ENCODE results near the gene B4GALT5. TPM values are rescaled to one million over a fixed set of nuclear protein-coding genes. Genes with fewer than 3 reads are reported as not detected.

B4GALT5 gene
- total and polyA plus RNA-seq, 2 donors (not counting 1 experiment from before 2014, with no cell fraction given) = 21.0 to 28.0 TPM

DNA sequence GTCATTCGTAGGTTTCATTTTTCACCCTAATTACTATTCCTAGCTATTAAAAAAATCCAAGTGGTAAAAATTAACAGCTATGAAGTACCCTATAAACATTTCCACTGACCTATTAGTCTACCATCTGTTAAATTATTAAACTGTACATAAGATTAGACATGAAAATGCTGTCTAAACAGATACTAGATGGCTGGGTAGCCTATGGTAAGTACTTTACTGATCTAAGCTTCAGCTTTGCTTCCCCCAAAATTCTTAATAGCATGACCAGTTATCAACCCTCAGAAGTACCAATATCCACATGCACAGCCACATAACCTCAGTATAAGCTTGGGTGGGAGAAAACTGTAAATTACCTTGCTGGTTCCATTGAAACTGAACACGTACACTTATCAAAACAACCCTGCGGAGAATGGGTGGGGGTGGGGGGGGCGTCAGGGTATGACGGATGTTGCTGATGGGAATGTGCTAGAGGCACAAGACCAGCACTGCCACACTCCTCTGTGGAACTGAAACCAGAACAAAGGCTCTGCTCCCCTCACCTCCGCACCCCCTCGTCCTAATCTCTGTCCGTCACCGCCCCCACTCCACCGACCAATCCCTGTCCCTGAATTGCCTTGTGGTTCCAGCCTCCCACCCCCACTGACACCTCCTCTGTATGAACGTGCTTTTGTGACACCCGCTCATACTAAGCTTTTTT, 45.3 kb downstream of the B4GALT5 start:
- Histone ChIP-seq H3K4me1 (ENCODE audit: control insufficient read depth, extremely low read depth, insufficient read depth, low read length) (no peaks in the 10 kb centered on the region), H3K27ac (ENCODE audit: insufficient read depth, low read length) (no peak overlapping the region), H3K27me3 (ENCODE audit: control insufficient read depth, insufficient read depth, low read length) (no peaks in the 10 kb centered on the region), H4K20me1 (ENCODE audit: control insufficient read depth, extremely low read depth, insufficient read depth, low read length) (no peaks in the 10 kb centered on the region), H3K79me2 (ENCODE audit: control insufficient read depth, insufficient read depth, low read length) (peaks cover 12% of the 10 kb centered on the region), H3K9ac (ENCODE audit: insufficient read depth, low read length) (no peak overlapping the region), H3K4me3 (replicated peaks in 1 of 4; ENCODE audit: control extremely low read depth in 1 of 4, insufficient read depth in 1 of 4, low read depth in 3 of 4, low read length in 4 of 4) (no peak overlapping the region), H3K36me3 (ENCODE audit: control insufficient read depth, insufficient read depth, low read length) (no peaks in the 10 kb centered on the region), H3K4me2 (ENCODE audit: extremely low read depth, insufficient read depth, low read length) (no peak overlapping the region), H2AFZ (ENCODE audit: low read length) (no peak overlapping the region), H3K9me3 (ENCODE audit: control insufficient read depth, insufficient read depth, low read depth, low read length) (no peaks in the 10 kb centered on the region)
- DNase-seq (ENCODE audit: low read depth in 2 of 2) = no peak
- TF ChIP-seq EZH2 (IDR thresholded peaks at IDR 0.05; ENCODE audit: low read length, missing control alignments) = no peak
- TF ChIP-seq, protein P1, sequence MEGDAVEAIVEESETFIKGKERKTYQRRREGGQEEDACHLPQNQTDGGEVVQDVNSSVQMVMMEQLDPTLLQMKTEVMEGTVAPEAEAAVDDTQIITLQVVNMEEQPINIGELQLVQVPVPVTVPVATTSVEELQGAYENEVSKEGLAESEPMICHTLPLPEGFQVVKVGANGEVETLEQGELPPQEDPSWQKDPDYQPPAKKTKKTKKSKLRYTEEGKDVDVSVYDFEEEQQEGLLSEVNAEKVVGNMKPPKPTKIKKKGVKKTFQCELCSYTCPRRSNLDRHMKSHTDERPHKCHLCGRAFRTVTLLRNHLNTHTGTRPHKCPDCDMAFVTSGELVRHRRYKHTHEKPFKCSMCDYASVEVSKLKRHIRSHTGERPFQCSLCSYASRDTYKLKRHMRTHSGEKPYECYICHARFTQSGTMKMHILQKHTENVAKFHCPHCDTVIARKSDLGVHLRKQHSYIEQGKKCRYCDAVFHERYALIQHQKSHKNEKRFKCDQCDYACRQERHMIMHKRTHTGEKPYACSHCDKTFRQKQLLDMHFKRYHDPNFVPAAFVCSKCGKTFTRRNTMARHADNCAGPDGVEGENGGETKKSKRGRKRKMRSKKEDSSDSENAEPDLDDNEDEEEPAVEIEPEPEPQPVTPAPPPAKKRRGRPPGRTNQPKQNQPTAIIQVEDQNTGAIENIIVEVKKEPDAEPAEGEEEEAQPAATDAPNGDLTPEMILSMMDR (conservative IDR thresholded peaks at IDR 0.05 in 1 of 2, IDR thresholded peaks at IDR 0.05 in 1 of 2; ENCODE audit: low read depth in 1 of 2, low read length in 2 of 2) = no peak

DNA sequence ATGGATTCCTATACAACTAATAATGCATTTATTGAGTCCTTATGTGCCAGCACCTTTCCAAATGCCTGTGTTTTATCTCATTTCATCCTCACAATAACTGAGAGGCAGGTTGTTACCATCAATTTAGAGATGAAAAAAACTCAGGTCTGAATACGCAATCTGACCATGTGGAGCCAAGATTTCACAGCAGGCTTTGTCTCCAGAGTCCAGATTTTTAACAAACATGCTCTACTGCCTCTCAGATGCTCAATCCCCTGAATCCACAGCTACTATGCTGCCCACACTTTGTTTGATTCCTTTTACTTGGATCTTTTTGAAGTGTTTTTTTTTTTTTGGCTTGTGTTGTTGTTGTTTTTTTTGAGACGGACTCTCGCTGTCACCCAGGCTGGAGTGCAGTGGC, 46.8 kb downstream of the B4GALT5 start:
- H3K27me3 ChIP-seq (ENCODE audit: control insufficient read depth, insufficient read depth, low read length) = no peaks in the 10 kb centered on the region

DNA sequence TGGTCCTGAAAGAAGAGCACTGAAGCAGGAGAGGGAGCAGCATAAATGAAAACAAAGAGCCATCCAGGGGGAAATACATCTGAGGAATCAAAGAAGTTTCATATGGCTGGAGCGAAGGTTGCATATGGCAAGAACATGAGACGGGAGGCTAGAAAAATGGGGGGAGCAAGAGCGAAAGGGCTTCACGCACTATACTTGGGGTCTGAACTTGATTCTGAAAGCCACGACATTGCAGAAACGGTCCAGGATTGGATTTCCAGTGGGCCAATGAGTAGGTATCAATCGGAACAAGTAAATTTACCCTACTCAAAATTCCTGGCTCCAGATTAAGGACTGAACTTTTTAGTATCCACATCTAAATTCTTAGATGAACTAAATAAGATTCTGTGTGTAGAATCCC, 47.9 kb downstream of the B4GALT5 start:
- Histone ChIP-seq H2AFZ (ENCODE audit: low read length) (no peak overlapping the region), H3K4me2 (ENCODE audit: extremely low read depth, insufficient read depth, low read length) (no peak overlapping the region), H3K36me3 (ENCODE audit: control insufficient read depth, insufficient read depth, low read length) (no peaks in the 10 kb centered on the region), H3K4me3 (replicated peaks in 1 of 4; ENCODE audit: control extremely low read depth in 1 of 4, insufficient read depth in 1 of 4, low read depth in 3 of 4, low read length in 4 of 4) (no peak overlapping the region), H4K20me1 (ENCODE audit: control insufficient read depth, extremely low read depth, insufficient read depth, low read length) (no peaks in the 10 kb centered on the region), H3K27ac (ENCODE audit: insufficient read depth, low read length) (no peak overlapping the region), H3K4me1 (ENCODE audit: control insufficient read depth, extremely low read depth, insufficient read depth, low read length) (no peaks in the 10 kb centered on the region), H3K9me3 (ENCODE audit: control insufficient read depth, insufficient read depth, low read depth, low read length) (no peaks in the 10 kb centered on the region), H3K79me2 (ENCODE audit: control insufficient read depth, insufficient read depth, low read length) (peaks cover 13% of the 10 kb centered on the region), H3K9ac (ENCODE audit: insufficient read depth, low read length) (no peak overlapping the region), H3K27me3 (ENCODE audit: control insufficient read depth, insufficient read depth, low read length) (no peaks in the 10 kb centered on the region)
- TF ChIP-seq, protein P1 (conservative IDR thresholded peaks at IDR 0.05 in 1 of 2, IDR thresholded peaks at IDR 0.05 in 1 of 2; ENCODE audit: low read depth in 1 of 2, low read length in 2 of 2) = no peak
- no peak for TF ChIP-seq EZH2 (IDR thresholded peaks at IDR 0.05; ENCODE audit: low read length, missing control alignments)
- no peak for DNase-seq (ENCODE audit: low read depth in 2 of 2)

More for the DNA sequence above, 46.8 kb downstream of the B4GALT5 start:
- no peak for DNase-seq (ENCODE audit: low read depth in 2 of 2)
- Histone ChIP-seq H3K9me3 (ENCODE audit: control insufficient read depth, insufficient read depth, low read depth, low read length) (no peaks in the 10 kb centered on the region), H3K9ac (ENCODE audit: insufficient read depth, low read length) (no peak overlapping the region), H3K4me1 (ENCODE audit: control insufficient read depth, extremely low read depth, insufficient read depth, low read length) (no peaks in the 10 kb centered on the region), H2AFZ (ENCODE audit: low read length) (no peak overlapping the region), H3K4me3 (replicated peaks in 1 of 4; ENCODE audit: control extremely low read depth in 1 of 4, insufficient read depth in 1 of 4, low read depth in 3 of 4, low read length in 4 of 4) (no peak overlapping the region), H3K79me2 (ENCODE audit: control insufficient read depth, insufficient read depth, low read length) (peaks cover 10% of the 10 kb centered on the region), H3K27ac (ENCODE audit: insufficient read depth, low read length) (no peak overlapping the region), H3K4me2 (ENCODE audit: extremely low read depth, insufficient read depth, low read length) (no peak overlapping the region), H4K20me1 (ENCODE audit: control insufficient read depth, extremely low read depth, insufficient read depth, low read length) (no peaks in the 10 kb centered on the region), H3K36me3 (ENCODE audit: control insufficient read depth, insufficient read depth, low read length) (no peaks in the 10 kb centered on the region)
- no peak for TF ChIP-seq EZH2 (IDR thresholded peaks at IDR 0.05; ENCODE audit: low read length, missing control alignments)
- TF ChIP-seq, protein P1 (conservative IDR thresholded peaks at IDR 0.05 in 1 of 2, IDR thresholded peaks at IDR 0.05 in 1 of 2; ENCODE audit: low read depth in 1 of 2, low read length in 2 of 2) = no peak

Measured in fibroblast of lung (primary cell).